GM19099 (cell line): ENCODE results near the gene HMGXB4.

Experiments used
- POLR2A ChIP-seq: IDR thresholded peaks from 3 replicates; pipeline ENCODE4 v1.6.1; 2011; ENCODE audit warnings: low read depth; ENCODE audit not compliant: insufficient read length; ENCODE audit errors: extremely low read depth

The HMGXB4 gene

GRCh38 chr22:35328472-35328885 is 71.2 kb downstream of the HMGXB4 start:
- TF ChIP-seq POLR2A: no peak

- no peak for TF ChIP-seq POLR2A
Observed at GRCh38 chr22:35329114-35329847, 72.0 kb downstream of the HMGXB4 start.

- TF ChIP-seq POLR2A: no peak
Observed at GRCh38 chr22:35330258-35330861, 73.1 kb downstream of the HMGXB4 start.

GRCh38 chr22:35332278-35332677 is 75.0 kb downstream of the HMGXB4 start:
- no peak for TF ChIP-seq POLR2A

DNA sequence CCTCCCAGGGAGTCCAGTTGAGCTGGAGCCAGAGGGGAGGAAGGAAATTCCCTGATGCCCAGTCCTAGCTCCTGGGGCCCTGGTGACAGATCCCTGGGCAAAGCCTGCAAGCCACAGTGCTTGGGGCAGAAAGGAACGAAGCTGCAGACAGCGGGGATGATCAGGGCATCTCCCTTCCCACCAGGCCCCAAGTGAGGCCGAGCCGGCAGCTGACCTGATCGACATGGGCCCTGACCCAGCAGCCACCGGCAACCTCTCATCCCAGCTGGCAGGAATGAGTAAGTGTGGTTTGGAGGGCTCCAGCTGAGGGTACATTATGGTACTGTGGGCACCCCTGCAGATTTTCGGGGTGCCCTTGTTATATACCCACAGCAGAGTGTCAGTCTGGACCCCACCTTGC is 75.9 kb downstream of the HMGXB4 start:
- TF ChIP-seq POLR2A: no peak

DNA sequence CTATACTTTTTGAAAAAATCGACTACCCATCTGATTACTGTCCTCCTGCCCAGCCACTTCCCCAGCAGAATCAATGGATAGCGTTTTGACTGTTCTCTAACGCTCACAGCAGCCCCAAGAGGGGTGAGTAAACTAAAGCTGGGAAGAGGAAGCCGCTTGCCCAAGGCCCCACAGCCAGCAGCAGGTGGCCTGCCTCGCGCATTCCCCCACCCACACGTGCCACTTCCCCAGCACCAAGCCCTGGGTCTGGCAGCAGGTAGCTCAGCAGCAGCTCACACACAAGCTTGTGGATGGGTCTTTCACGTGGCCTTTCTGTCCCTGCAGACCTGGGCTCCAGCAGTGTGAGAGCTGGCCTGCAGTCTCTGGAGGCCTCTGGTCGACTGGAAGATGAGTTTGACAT is 76.7 kb downstream of the HMGXB4 start:
- no peak for TF ChIP-seq POLR2A

GRCh38 chr22:35335468-35335867 is 78.2 kb downstream of the HMGXB4 start:
- no peak for TF ChIP-seq POLR2A

DNA sequence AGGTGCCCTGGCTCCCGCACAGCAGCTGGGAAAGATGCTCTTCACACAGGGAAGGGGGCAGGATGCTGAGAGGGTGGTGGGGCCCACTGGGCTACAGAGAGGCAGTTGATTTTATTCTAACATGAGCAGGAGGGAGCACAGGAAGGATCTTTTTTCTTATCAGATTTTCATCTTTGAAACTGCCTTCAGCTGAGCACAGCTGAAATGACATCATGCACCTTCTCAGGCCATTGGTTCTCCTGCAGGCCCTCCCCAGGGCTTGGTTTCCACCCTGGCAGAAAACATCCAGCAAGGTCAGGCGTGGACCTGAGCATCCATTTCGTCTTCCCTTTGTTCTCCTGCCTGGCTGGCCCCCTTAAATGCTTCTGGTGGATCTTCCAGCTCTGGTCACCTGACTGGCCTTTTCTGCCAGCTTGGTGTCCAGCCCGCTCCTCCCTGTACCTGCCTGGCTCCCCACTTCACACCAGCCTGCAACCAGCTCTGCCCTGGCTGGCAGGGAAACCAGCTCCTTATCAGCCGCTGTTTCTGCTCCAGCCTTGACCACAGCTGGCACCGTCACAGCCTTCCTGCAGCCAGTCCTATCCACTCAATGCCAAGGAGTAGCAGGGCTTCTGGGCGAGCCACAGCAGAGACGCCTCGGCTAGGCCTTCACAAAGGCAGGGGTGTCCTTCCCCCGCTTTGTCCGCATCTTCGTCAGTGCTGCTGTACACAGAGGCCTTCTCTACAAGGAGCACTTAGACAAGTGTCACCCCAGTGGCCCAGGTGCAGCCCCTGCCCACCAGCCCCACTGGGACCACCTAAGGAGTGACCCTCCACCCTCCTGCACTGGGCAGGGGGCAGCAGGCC is 78.9 kb downstream of the HMGXB4 start:
- no peak for TF ChIP-seq POLR2A

GRCh38 chr22:35337932-35338331 is 80.6 kb downstream of the HMGXB4 start:
- TF ChIP-seq POLR2A: no peak

GRCh38 chr22:35341090-35341874 is 84.0 kb downstream of the HMGXB4 start:
- no peak for TF ChIP-seq POLR2A

- no peak for TF ChIP-seq POLR2A
Observed at GRCh38 chr22:35342390-35342789, 85.1 kb downstream of the HMGXB4 start.

DNA sequence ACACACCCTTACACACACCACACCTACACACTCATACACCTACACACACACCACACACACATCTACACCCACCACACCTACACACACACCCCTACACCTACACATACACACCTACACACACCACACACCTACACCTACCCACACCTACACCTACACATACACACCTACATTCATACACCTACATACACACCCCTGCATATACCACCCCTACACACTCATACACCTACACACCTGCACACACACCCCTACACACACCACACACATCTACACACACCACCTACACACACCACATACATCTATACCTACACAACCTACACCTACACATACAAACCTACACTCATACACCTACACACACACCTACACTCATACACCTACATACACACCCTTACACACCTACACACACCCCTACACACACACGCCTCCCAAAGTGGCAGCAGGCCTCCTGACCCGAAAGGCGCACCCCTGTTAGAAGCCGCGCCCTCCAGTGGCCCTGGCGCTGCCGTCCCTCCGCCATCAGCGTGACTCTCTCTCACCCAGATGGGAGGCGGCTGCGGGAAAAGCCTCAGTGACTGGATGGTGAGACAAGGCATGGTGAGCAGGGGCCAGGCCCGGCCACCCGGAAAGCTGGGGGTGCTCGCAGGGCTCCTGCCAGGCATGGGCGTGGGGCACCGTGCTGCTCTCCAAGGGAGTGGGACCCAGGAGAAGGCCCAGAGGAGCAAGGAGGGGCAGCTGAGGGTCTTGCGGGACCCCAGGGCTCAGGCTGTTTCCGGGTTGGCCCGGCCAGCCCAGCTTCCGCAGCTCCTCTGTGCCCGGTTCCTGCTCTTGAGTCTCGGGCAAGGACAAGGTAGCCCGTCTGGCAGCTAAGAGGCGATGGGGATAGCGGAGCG is 86.6 kb downstream of the HMGXB4 start:
- no peak for TF ChIP-seq POLR2A

GRCh38 chr22:35344956-35345690 is 87.8 kb downstream of the HMGXB4 start:
- no peak for TF ChIP-seq POLR2A
